ENCODE measurements around the gene TDRD12. TPM values are rescaled to one million over a fixed set of nuclear protein-coding genes. Genes with fewer than 3 reads are reported as not detected.

Gene TDRD12
- total RNA-seq, 1 donor from 2014 or later, result 0.07 TPM

- Histone ChIP-seq H3F3A (ENCODE audit: low read depth) (peaks cover 19% of the 10 kb centered on the region), H3K4me1 (peaks cover 12% of the 10 kb centered on the region), H2AFZ (replicated peaks) (no peak overlapping the region), H3K9me3 (ENCODE audit: low read depth) (no peaks in the 10 kb centered on the region), H3K27ac (peak overlapping the region; percentile 36), H3K36me3 (no peaks in the 10 kb centered on the region), H3K4me2 (peak overlapping the region; percentile 76), H3K4me3 (peak overlapping the region; percentile 90), H4K20me1 (ENCODE audit: low read depth) (peaks cover 38% of the 10 kb centered on the region), H3K9ac (no peak overlapping the region), H3K79me2 (ENCODE audit: low read depth) (peaks cover 17% of the 10 kb centered on the region), H3K27me3 (peaks cover 69% of the 10 kb centered on the region)
- Mint-ChIP-seq H3K4me1 (peaks cover 20% of the 10 kb centered on the region), H3K4me3 (peak overlapping the region; percentile 81), H3K36me3 (peaks cover 4% of the 10 kb centered on the region), H3K9me3 (no peaks in the 10 kb centered on the region), H3K27me3 (ENCODE audit: insufficient read depth, low read depth) (peaks cover 33% of the 10 kb centered on the region), H3K27ac (peak overlapping the region; percentile 26)
- peak; percentile 96 for DNase-seq (ENCODE audit: low spot score)
- TF ChIP-seq, protein P1, sequence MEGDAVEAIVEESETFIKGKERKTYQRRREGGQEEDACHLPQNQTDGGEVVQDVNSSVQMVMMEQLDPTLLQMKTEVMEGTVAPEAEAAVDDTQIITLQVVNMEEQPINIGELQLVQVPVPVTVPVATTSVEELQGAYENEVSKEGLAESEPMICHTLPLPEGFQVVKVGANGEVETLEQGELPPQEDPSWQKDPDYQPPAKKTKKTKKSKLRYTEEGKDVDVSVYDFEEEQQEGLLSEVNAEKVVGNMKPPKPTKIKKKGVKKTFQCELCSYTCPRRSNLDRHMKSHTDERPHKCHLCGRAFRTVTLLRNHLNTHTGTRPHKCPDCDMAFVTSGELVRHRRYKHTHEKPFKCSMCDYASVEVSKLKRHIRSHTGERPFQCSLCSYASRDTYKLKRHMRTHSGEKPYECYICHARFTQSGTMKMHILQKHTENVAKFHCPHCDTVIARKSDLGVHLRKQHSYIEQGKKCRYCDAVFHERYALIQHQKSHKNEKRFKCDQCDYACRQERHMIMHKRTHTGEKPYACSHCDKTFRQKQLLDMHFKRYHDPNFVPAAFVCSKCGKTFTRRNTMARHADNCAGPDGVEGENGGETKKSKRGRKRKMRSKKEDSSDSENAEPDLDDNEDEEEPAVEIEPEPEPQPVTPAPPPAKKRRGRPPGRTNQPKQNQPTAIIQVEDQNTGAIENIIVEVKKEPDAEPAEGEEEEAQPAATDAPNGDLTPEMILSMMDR (IDR thresholded peaks at IDR 0.05), result peak; percentile 29
- TF ChIP-seq EZH2 (IDR thresholded peaks at IDR 0.05) (no peak), EZH2phosphoT487 (IDR thresholded peaks at IDR 0.05) (no peak)
Measured at GRCh38 chr19:32677657-32678056, 41.9 kb upstream of the TDRD12 start.

DNA sequence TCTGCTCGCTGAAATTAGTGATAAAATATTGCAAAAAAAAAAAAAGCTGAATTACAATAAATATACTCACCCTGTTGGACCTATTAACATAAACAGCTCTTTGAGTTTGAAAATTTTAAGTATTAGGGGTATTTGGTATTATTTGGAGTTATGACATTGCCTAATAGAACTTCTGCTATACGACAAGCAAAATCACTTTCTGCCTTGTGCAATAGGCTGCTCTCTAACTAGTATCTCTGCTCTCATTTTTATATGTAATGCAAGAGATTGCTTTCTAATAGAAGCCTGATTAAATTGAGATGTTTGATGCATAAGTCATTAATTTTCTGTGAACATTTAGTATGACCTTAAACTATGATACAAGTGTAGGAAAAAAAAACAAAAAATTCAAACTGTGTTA is 38.6 kb upstream of the TDRD12 start:
- DNase-seq (ENCODE audit: low spot score), result no peak
- peaks cover 12% of the 10 kb centered on the region for H3K4me1 ChIP-seq
- H3K79me2 ChIP-seq (ENCODE audit: low read depth), result no peaks in the 10 kb centered on the region
- H3K4me3 ChIP-seq, result no peak overlapping the region
- Mint-ChIP-seq H3K36me3 (no peaks in the 10 kb centered on the region), H3K27me3 (ENCODE audit: insufficient read depth, low read depth) (peaks cover 20% of the 10 kb centered on the region), H3K27ac (no peak overlapping the region), H3K4me1 (peaks cover 10% of the 10 kb centered on the region), H3K9me3 (no peaks in the 10 kb centered on the region), H3K4me3 (no peak overlapping the region)
- peaks cover 14% of the 10 kb centered on the region for H4K20me1 ChIP-seq (ENCODE audit: low read depth)
- no peak overlapping the region for H2AFZ ChIP-seq (replicated peaks)
- peaks cover 40% of the 10 kb centered on the region for H3K27me3 ChIP-seq
- TF ChIP-seq EZH2 (IDR thresholded peaks at IDR 0.05), result no peak
- no peak for TF ChIP-seq EZH2phosphoT487 (IDR thresholded peaks at IDR 0.05)
- TF ChIP-seq, protein P1 (IDR thresholded peaks at IDR 0.05), result no peak
- no peaks in the 10 kb centered on the region for H3K9me3 ChIP-seq (ENCODE audit: low read depth)
- H3F3A ChIP-seq (ENCODE audit: low read depth), result peaks cover 19% of the 10 kb centered on the region
- H3K27ac ChIP-seq, result no peak overlapping the region
- H3K9ac ChIP-seq, result no peak overlapping the region
- H3K36me3 ChIP-seq, result no peaks in the 10 kb centered on the region
- no peak overlapping the region for H3K4me2 ChIP-seq

GRCh38 chr19:32682317-32682716 is 37.2 kb upstream of the TDRD12 start:
- no peak overlapping the region for H2AFZ ChIP-seq (replicated peaks)
- peaks cover 10% of the 10 kb centered on the region for H3F3A ChIP-seq (ENCODE audit: low read depth)
- Mint-ChIP-seq H3K36me3 (no peaks in the 10 kb centered on the region), H3K27ac (no peak overlapping the region), H3K4me1 (peaks cover 6% of the 10 kb centered on the region), H3K27me3 (ENCODE audit: insufficient read depth, low read depth) (peaks cover 17% of the 10 kb centered on the region), H3K9me3 (no peaks in the 10 kb centered on the region), H3K4me3 (no peak overlapping the region)
- no peak overlapping the region for H3K27ac ChIP-seq
- H4K20me1 ChIP-seq (ENCODE audit: low read depth), result peaks cover 2% of the 10 kb centered on the region
- no peaks in the 10 kb centered on the region for H3K9me3 ChIP-seq (ENCODE audit: low read depth)
- H3K4me3 ChIP-seq, result no peak overlapping the region
- no peak for DNase-seq (ENCODE audit: low spot score)
- no peak overlapping the region for H3K4me2 ChIP-seq
- H3K36me3 ChIP-seq, result no peaks in the 10 kb centered on the region
- no peak overlapping the region for H3K9ac ChIP-seq
- no peaks in the 10 kb centered on the region for H3K79me2 ChIP-seq (ENCODE audit: low read depth)
- TF ChIP-seq EZH2phosphoT487 (IDR thresholded peaks at IDR 0.05) (no peak), EZH2 (IDR thresholded peaks at IDR 0.05) (no peak)
- TF ChIP-seq, protein P1 (IDR thresholded peaks at IDR 0.05), result no peak
- peaks cover 5% of the 10 kb centered on the region for H3K4me1 ChIP-seq
- peaks cover 27% of the 10 kb centered on the region for H3K27me3 ChIP-seq
